ENCODE results near the gene ESRRG. TPM values are rescaled to one million over a fixed set of nuclear protein-coding genes. Genes with fewer than 3 reads are reported as not detected.

ESRRG gene
- total RNA-seq, 4 donors from 2014 or later, result 13.4 to 24.8 (median 18.9) TPM

GRCh38 chr1:216726435-216726834 is 3.2 kb upstream of the ESRRG start:
- H3K27ac ChIP-seq, result no peak overlapping the region

GRCh38 chr1:216722821-216723220 is 408 bp downstream of the ESRRG start:
- DNase-seq, result no peak
- no peak for TF ChIP-seq POLR2A (IDR thresholded peaks at IDR 0.05)
- no peak for TF ChIP-seq CTCF (IDR thresholded peaks at IDR 0.05)
- no peaks in the 10 kb centered on the region for H3K36me3 ChIP-seq
- intact Hi-C loops (cut with DNase I), result no loop called here
- H3K27ac ChIP-seq, result peak overlapping the region in 2 of 3 donors; percentile 11 to 32
- H3K27me3 ChIP-seq, result no peaks in the 10 kb centered on the region
- H3K4me3 ChIP-seq (replicated peaks in 1 of 3), result peak overlapping the region in 2 of 3 donors; percentile 25 to 30
- H3K4me1 ChIP-seq, result peaks cover 19 to 22% of the 10 kb centered on the region in 2 donors
- WGBS, 2 donors, result 5% methylated on average over 6 of the region's 6 CpGs
- H3K9me3 ChIP-seq, result no peaks in the 10 kb centered on the region

More at GRCh38 chr1:216726435-216726834, 3.2 kb upstream of the ESRRG start:
- intact Hi-C loops (cut with DNase I), result no loop called here
- Histone ChIP-seq H3K4me3 (replicated peaks in 1 of 3) (no peak overlapping the region), H3K27me3 (no peaks in the 10 kb centered on the region), H3K36me3 (no peaks in the 10 kb centered on the region), H3K9me3 (no peaks in the 10 kb centered on the region), H3K4me1 (peaks cover under 1 to 12% of the 10 kb centered on the region in 2 donors)
- DNase-seq, result no peak
- TF ChIP-seq POLR2A (IDR thresholded peaks at IDR 0.05) (no peak), CTCF (IDR thresholded peaks at IDR 0.05) (no peak)

- no peaks in the 10 kb centered on the region for H3K27me3 ChIP-seq
- intact Hi-C loops (cut with DNase I), result no loop called here
- H3K27ac ChIP-seq, result no peak overlapping the region
- peaks cover 19 to 22% of the 10 kb centered on the region in 2 donors for H3K4me1 ChIP-seq
- no peak overlapping the region for H3K4me3 ChIP-seq (replicated peaks in 1 of 3)
- no peak for DNase-seq
- H3K36me3 ChIP-seq, result no peaks in the 10 kb centered on the region
- WGBS, 2 donors, result 62% methylated on average over 2 of the region's 2 CpGs
- no peaks in the 10 kb centered on the region for H3K9me3 ChIP-seq
- no peak for TF ChIP-seq POLR2A (IDR thresholded peaks at IDR 0.05)
- no peak for TF ChIP-seq CTCF (IDR thresholded peaks at IDR 0.05)
These were observed 1.4 kb downstream of the ESRRG start for GRCh38 chr1:216721863-216722262.

GRCh38 chr1:216721062-216721461 is 2.2 kb downstream of the ESRRG start:
- WGBS, 2 donors, result 83 to 87% methylated on average over 5 of the region's 5 CpGs
- no peaks in the 10 kb centered on the region for H3K27me3 ChIP-seq
- intact Hi-C loops (cut with DNase I), result no loop called here
- TF ChIP-seq CTCF (IDR thresholded peaks at IDR 0.05) (no peak), POLR2A (IDR thresholded peaks at IDR 0.05) (no peak)
- no peak overlapping the region for H3K27ac ChIP-seq
- no peaks in the 10 kb centered on the region for H3K9me3 ChIP-seq
- no peak overlapping the region for H3K4me3 ChIP-seq (replicated peaks in 1 of 3)
- no peaks in the 10 kb centered on the region for H3K36me3 ChIP-seq
- no peak for DNase-seq
- H3K4me1 ChIP-seq, result peaks cover 19 to 22% of the 10 kb centered on the region in 2 donors

DNA sequence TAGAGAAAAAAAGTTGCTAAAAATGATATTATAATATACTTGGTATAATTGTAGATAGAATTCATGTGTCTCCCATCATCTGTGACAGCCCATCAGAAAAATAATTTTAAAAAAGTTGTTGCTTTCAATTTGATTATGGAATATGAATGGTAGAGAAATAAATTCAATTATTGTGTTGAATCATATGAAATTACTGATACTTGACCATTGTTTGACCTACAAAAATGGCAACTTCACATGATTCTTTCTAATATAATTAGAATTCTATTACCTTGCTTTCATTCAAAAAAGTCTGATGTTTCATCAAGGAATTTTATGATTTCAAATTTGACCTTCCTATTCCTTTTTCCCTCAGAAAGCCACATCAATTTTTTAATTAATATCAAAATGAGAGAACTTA is 11.5 kb downstream of the ESRRG start:
- intact Hi-C loops (cut with DNase I), result no loop called here
- Histone ChIP-seq H3K36me3 (no peaks in the 10 kb centered on the region), H3K4me3 (replicated peaks in 1 of 3) (no peak overlapping the region), H3K27me3 (no peaks in the 10 kb centered on the region), H3K4me1 (no peaks in the 10 kb centered on the region), H3K27ac (no peak overlapping the region), H3K9me3 (no peaks in the 10 kb centered on the region)
- TF ChIP-seq POLR2A (IDR thresholded peaks at IDR 0.05), result no peak
- no peak for TF ChIP-seq CTCF (IDR thresholded peaks at IDR 0.05)
- no peak for DNase-seq

Measured in thyroid gland (tissue), 4 donors.